Immature natural killer cell (primary cell): Measurements from ENCODE around the gene CACNA1I. TPM values are rescaled to one million over a fixed set of nuclear protein-coding genes. Genes with fewer than 3 reads are reported as not detected.

ENCODE experiments used
- DNase-seq, 3 donors: peaks; one replicate each; pipeline ENCODE4 v3.0.0; 2022; ENCODE audit warnings: mixed read lengths in 1 of 3
- H3K27ac Mint-ChIP-seq, 6 donors: one replicate each; pipeline ENCODE4 v1.8.0; 2020; ENCODE audit warnings: mixed read lengths in 6 of 6, mild to moderate bottlenecking in 5 of 6, inconsistent platforms in 4 of 6, moderate library complexity in 3 of 6
- H3K27me3 Mint-ChIP-seq, 3 donors: one replicate each; pipeline ENCODE4 v1.8.0; 2020 to 2021; ENCODE audit warnings: low read depth in 3 of 3, mild to moderate bottlenecking in 3 of 3, mixed read lengths in 3 of 3, moderate library complexity in 3 of 3, inconsistent platforms in 1 of 3
- H3K36me3 Mint-ChIP-seq, 3 donors: one replicate each; pipeline ENCODE4 v1.8.0; 2020; ENCODE audit warnings: mixed read lengths in 3 of 3, inconsistent platforms in 2 of 3, mild to moderate bottlenecking in 2 of 3
- H3K4me1 Mint-ChIP-seq, 2 donors: one replicate each; pipeline ENCODE4 v1.8.0; 2020; ENCODE audit warnings: inconsistent platforms in 2 of 2, mild to moderate bottlenecking in 2 of 2, mixed read lengths in 2 of 2, moderate library complexity in 1 of 2
- H3K4me3 Mint-ChIP-seq, 5 donors: one replicate each; pipeline ENCODE4 v1.8.0; 2020; ENCODE audit warnings: mild to moderate bottlenecking in 5 of 5, mixed read lengths in 5 of 5, inconsistent platforms in 3 of 5, moderate library complexity in 3 of 5
- H3K9me3 Mint-ChIP-seq, 6 donors: one replicate each; pipeline ENCODE4 v1.8.0; 2020; ENCODE audit warnings: mild to moderate bottlenecking in 6 of 6, mixed read lengths in 6 of 6, inconsistent platforms in 4 of 6, moderate library complexity in 3 of 6
- polyA plus RNA-seq, 3 donors: library from polyadenylated mRNA; unstranded; fragments of 300-500 nt; fragmentation: Illumina TruSeq; gene quantifications; one replicate each; pipeline ENCODE4 v1.2.3, GENCODE V29; 2021

CACNA1I gene
- polyA plus RNA-seq, 3 donors from 2014 or later, result not detected

- no peak for DNase-seq
- Mint-ChIP-seq H3K36me3 (peaks cover 0 to 9% (median 0%) of the 10 kb centered on the region in 3 donors), H3K4me1 (no peaks in the 10 kb centered on the region), H3K9me3 (no peaks in the 10 kb centered on the region), H3K27ac (no peak overlapping the region), H3K27me3 (peaks cover 7 to 16% (median 11%) of the 10 kb centered on the region in 3 donors), H3K4me3 (no peak overlapping the region)
Measured at GRCh38 chr22:39620924-39621690, 50.6 kb downstream of the CACNA1I start.

DNA sequence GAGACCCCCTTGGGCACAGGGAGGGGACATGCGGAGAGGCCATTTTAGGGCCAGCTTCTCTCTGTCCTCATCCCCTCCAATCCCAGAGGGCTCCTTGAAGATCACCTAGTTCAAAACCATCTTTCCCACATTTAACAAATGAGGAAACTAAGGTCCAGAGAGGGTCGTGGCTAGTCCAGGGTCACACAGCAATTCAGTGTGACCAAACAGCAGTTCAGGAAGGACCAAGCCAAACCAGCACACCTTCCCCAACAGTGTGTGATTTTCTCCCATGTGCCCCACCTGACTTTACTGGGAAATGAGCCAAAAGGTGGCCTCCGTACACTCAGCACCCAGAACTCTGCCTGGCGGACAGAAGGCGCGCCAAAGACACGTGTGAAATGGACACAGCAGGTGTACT lies 51.3 kb downstream of the CACNA1I start:
- H3K27ac Mint-ChIP-seq, result no peak overlapping the region
- peaks cover 7 to 13% (median 10%) of the 10 kb centered on the region in 3 donors for H3K27me3 Mint-ChIP-seq

GRCh38 chr22:39622881-39623367 lies 52.4 kb downstream of the CACNA1I start:
- H3K9me3 Mint-ChIP-seq, result no peaks in the 10 kb centered on the region
- H3K4me3 Mint-ChIP-seq, result no peak overlapping the region
- no peak overlapping the region for H3K27ac Mint-ChIP-seq
- H3K27me3 Mint-ChIP-seq, result peaks cover 7 to 12% (median 10%) of the 10 kb centered on the region in 3 donors
- peak; percentile 53 to 67 (median 53) for DNase-seq
- peaks cover 11 to 12% of the 10 kb centered on the region in 2 donors for H3K4me1 Mint-ChIP-seq
- peaks cover 0 to 6% (median 0%) of the 10 kb centered on the region in 3 donors for H3K36me3 Mint-ChIP-seq

More for the DNA sequence above, 51.3 kb downstream of the CACNA1I start:
- Mint-ChIP-seq H3K9me3 (no peaks in the 10 kb centered on the region), H3K4me3 (no peak overlapping the region), H3K36me3 (peaks cover 0 to 9% (median 0%) of the 10 kb centered on the region in 3 donors), H3K4me1 (peaks cover 2 to 3% of the 10 kb centered on the region in 2 donors)
- DNase-seq, result no peak

- H3K4me1 Mint-ChIP-seq, result peaks cover 11 to 12% of the 10 kb centered on the region in 2 donors
- H3K27me3 Mint-ChIP-seq, result peaks cover 7 to 8% (median 7%) of the 10 kb centered on the region in 3 donors
- no peaks in the 10 kb centered on the region for H3K9me3 Mint-ChIP-seq
- no peak overlapping the region for H3K4me3 Mint-ChIP-seq
- peaks cover 0 to 4% (median 0%) of the 10 kb centered on the region in 3 donors for H3K36me3 Mint-ChIP-seq
- DNase-seq, result no peak
- H3K27ac Mint-ChIP-seq, result no peak overlapping the region
Measured at GRCh38 chr22:39623603-39624500, 53.3 kb downstream of the CACNA1I start.

DNA sequence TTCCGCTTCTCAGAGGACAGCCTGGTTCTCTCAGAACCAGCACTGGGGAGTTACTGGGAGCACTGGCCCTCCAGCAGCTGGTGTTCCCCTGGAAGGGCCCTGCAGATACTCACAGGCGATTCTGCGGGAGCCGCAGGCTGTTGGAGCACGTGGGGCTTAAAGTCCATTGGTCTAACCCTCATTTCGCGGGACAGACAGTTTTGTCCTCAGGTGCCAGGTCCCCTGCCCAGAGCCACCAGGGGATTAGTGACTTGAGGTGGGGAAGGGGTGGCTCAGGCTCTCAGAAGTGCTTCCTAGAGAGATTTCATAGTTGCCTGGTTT lies 53.9 kb downstream of the CACNA1I start:
- Mint-ChIP-seq H3K9me3 (no peaks in the 10 kb centered on the region), H3K27ac (no peak overlapping the region), H3K4me3 (no peak overlapping the region), H3K36me3 (peaks cover 0 to 4% (median 0%) of the 10 kb centered on the region in 3 donors), H3K27me3 (peaks cover 5 to 7% (median 7%) of the 10 kb centered on the region in 3 donors), H3K4me1 (peaks cover 11 to 12% of the 10 kb centered on the region in 2 donors)
- DNase-seq, result no peak

GRCh38 chr22:39625569-39626537 lies 55.3 kb downstream of the CACNA1I start:
- DNase-seq, result no peak
- no peak overlapping the region for H3K4me3 Mint-ChIP-seq
- no peaks in the 10 kb centered on the region for H3K36me3 Mint-ChIP-seq
- H3K4me1 Mint-ChIP-seq, result peaks cover 11 to 12% of the 10 kb centered on the region in 2 donors
- H3K9me3 Mint-ChIP-seq, result no peaks in the 10 kb centered on the region
- H3K27me3 Mint-ChIP-seq, result peaks cover 2 to 7% (median 5%) of the 10 kb centered on the region in 3 donors
- no peak overlapping the region for H3K27ac Mint-ChIP-seq

GRCh38 chr22:39627208-39627607 lies 56.7 kb downstream of the CACNA1I start:
- Mint-ChIP-seq H3K9me3 (no peaks in the 10 kb centered on the region), H3K4me1 (peaks cover 11 to 12% of the 10 kb centered on the region in 2 donors), H3K4me3 (peak overlapping the region in 3 of 5 donors; percentile 2 to 41 (median 40)), H3K36me3 (no peaks in the 10 kb centered on the region), H3K27me3 (peaks cover 0 to 5% (median 0%) of the 10 kb centered on the region in 3 donors), H3K27ac (peak overlapping the region in 1 of 6 donors; percentile 33)
- DNase-seq, result peak; percentile 16 to 37 (median 21)

DNA sequence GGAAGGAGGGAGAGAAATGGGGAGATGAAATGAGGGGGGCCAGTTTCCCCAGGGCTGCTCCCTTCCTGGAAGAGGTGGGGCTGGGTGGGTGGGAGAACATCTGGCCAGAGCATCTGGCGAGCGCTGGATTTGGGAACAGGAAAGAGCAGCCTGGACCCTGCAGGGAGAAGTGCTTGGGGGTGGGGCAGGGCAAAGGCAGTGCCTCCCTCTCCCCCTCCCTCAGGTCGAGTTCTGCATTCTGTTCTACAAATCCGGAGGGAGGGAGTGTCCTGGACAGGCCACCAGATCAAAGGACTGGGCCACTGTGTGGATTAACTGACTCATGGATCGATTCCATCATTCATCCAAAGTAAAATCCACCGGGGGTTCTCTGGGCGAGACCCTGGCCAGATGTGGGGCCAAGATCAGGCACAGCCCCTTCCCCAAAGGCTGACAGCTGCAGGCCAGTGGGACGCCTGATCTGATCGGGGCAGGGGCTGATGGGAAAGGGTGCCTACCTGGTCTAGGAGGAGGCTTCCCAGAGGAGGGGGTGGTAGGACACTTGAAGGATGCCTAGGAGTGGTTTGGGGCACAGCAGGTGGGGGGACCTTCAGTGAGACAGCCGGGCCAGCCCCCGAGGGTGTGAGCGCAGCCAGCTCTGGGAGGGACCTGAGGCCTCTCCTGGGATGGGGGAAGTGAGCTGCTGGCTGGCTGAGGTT lies 57.5 kb downstream of the CACNA1I start:
- no peak overlapping the region for H3K27ac Mint-ChIP-seq
- DNase-seq, result no peak
- no peaks in the 10 kb centered on the region for H3K9me3 Mint-ChIP-seq
- H3K27me3 Mint-ChIP-seq, result peaks cover 0 to 5% (median 0%) of the 10 kb centered on the region in 3 donors
- H3K36me3 Mint-ChIP-seq, result no peaks in the 10 kb centered on the region
- H3K4me1 Mint-ChIP-seq, result peaks cover 11 to 12% of the 10 kb centered on the region in 2 donors
- H3K4me3 Mint-ChIP-seq, result no peak overlapping the region

- Mint-ChIP-seq H3K4me1 (peaks cover 11 to 12% of the 10 kb centered on the region in 2 donors), H3K36me3 (no peaks in the 10 kb centered on the region), H3K27ac (no peak overlapping the region), H3K9me3 (no peaks in the 10 kb centered on the region), H3K4me3 (no peak overlapping the region), H3K27me3 (peaks cover 0 to 5% (median 0%) of the 10 kb centered on the region in 3 donors)
- no peak for DNase-seq
Measured at GRCh38 chr22:39628563-39629080, 58.1 kb downstream of the CACNA1I start.

DNA sequence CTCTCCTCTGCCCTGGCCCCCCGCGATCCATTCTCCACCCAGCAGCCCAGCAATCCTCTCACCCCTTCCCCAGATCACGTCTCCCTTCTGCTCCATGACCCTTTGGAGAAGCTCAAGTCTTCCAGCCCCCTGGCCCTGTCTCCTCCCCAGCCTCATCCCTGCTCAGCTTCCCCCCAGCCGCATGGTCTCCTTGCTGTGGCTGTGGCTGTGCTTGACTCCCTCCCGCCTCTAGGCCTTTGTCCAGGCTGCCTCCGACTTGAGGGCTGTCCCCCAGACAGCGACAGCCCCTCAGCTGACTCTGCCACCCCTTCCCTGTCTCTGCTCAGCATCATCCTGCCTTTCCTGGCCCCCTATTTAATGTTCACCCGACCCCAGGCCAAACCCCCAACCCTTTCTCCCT lies 59.3 kb downstream of the CACNA1I start:
- no peaks in the 10 kb centered on the region for H3K36me3 Mint-ChIP-seq
- no peaks in the 10 kb centered on the region for H3K9me3 Mint-ChIP-seq
- H3K4me3 Mint-ChIP-seq, result no peak overlapping the region
- no peak overlapping the region for H3K27ac Mint-ChIP-seq
- DNase-seq, result no peak
- peaks cover 11 to 12% of the 10 kb centered on the region in 2 donors for H3K4me1 Mint-ChIP-seq
- peaks cover 0 to 5% (median 0%) of the 10 kb centered on the region in 3 donors for H3K27me3 Mint-ChIP-seq

GRCh38 chr22:39630721-39631120 lies 60.2 kb downstream of the CACNA1I start:
- Mint-ChIP-seq H3K27ac (no peak overlapping the region), H3K27me3 (peaks cover 0 to 5% (median 0%) of the 10 kb centered on the region in 3 donors), H3K4me3 (no peak overlapping the region), H3K9me3 (no peaks in the 10 kb centered on the region), H3K4me1 (peaks cover 11 to 12% of the 10 kb centered on the region in 2 donors), H3K36me3 (no peaks in the 10 kb centered on the region)
- DNase-seq, result no peak
